BE2C (cell line): ENCODE data around the gene ARHGAP22.

Experiments
- DNase-seq: peaks from one replicate; pipeline ENCODE4 v3.0.0-alpha.2; 2020
- H3K27me3 ChIP-seq: fragments of 250-450 bp; sonication (Bioruptor Pico); 2 replicates; pipeline ENCODE4 v1.5.1; 2020; ENCODE audit warnings: mild to moderate bottlenecking
- H3K36me3 ChIP-seq: fragments of 250-450 bp; sonication (Bioruptor Pico); 2 replicates; pipeline ENCODE4 v1.5.1; 2020; ENCODE audit warnings: mild to moderate bottlenecking
- H3K4me1 ChIP-seq: fragments of 250-450 bp; sonication (Bioruptor Pico); 2 replicates; pipeline ENCODE4 v1.5.1; 2020
- H3K4me3 ChIP-seq: 2 replicates; pipeline ENCODE4 v1.5.1; 2011; ENCODE audit warnings: low read depth, low read length
- H3K9me3 ChIP-seq: fragments of 250-450 bp; sonication (Bioruptor Pico); 2 replicates; pipeline ENCODE4 v1.5.1; 2020
- TF ChIP-seq, protein P1 (sequence below): IDR thresholded peaks from 2 replicates; pipeline ENCODE4 v1.5.1; 2012; ENCODE audit warnings: mild to moderate bottlenecking, low read depth, low read length

Gene ARHGAP22

GRCh38 chr10:48504141-48504885 is 100.6 kb downstream of the ARHGAP22 start:
- no peak for DNase-seq
- Histone ChIP-seq H3K9me3 (no peaks in the 10 kb centered on the region), H3K4me3 (no peak overlapping the region), H3K36me3 (no peaks in the 10 kb centered on the region), H3K4me1 (no peaks in the 10 kb centered on the region; the same call in 1 of the 2 replicates), H3K27me3 (no peaks in the 10 kb centered on the region)
- TF ChIP-seq, protein P1, sequence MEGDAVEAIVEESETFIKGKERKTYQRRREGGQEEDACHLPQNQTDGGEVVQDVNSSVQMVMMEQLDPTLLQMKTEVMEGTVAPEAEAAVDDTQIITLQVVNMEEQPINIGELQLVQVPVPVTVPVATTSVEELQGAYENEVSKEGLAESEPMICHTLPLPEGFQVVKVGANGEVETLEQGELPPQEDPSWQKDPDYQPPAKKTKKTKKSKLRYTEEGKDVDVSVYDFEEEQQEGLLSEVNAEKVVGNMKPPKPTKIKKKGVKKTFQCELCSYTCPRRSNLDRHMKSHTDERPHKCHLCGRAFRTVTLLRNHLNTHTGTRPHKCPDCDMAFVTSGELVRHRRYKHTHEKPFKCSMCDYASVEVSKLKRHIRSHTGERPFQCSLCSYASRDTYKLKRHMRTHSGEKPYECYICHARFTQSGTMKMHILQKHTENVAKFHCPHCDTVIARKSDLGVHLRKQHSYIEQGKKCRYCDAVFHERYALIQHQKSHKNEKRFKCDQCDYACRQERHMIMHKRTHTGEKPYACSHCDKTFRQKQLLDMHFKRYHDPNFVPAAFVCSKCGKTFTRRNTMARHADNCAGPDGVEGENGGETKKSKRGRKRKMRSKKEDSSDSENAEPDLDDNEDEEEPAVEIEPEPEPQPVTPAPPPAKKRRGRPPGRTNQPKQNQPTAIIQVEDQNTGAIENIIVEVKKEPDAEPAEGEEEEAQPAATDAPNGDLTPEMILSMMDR = no peak

- H3K4me1 ChIP-seq = no peaks in the 10 kb centered on the region; the same call in 1 of the 2 replicates
- no peak for DNase-seq
- no peaks in the 10 kb centered on the region for H3K27me3 ChIP-seq
- H3K36me3 ChIP-seq = no peaks in the 10 kb centered on the region
- no peak overlapping the region for H3K4me3 ChIP-seq
- H3K9me3 ChIP-seq = no peaks in the 10 kb centered on the region
- TF ChIP-seq, protein P1 = no peak
Measured at GRCh38 chr10:48503293-48503911, 101.5 kb downstream of the ARHGAP22 start.

- Histone ChIP-seq H3K27me3 (no peaks in the 10 kb centered on the region), H3K4me3 (no peak overlapping the region), H3K36me3 (no peaks in the 10 kb centered on the region), H3K9me3 (no peaks in the 10 kb centered on the region), H3K4me1 (no peaks in the 10 kb centered on the region; the same call in 1 of the 2 replicates)
- TF ChIP-seq, protein P1 = no peak
- no peak for DNase-seq
Measured at GRCh38 chr10:48502791-48503190, 102.1 kb downstream of the ARHGAP22 start.

DNA sequence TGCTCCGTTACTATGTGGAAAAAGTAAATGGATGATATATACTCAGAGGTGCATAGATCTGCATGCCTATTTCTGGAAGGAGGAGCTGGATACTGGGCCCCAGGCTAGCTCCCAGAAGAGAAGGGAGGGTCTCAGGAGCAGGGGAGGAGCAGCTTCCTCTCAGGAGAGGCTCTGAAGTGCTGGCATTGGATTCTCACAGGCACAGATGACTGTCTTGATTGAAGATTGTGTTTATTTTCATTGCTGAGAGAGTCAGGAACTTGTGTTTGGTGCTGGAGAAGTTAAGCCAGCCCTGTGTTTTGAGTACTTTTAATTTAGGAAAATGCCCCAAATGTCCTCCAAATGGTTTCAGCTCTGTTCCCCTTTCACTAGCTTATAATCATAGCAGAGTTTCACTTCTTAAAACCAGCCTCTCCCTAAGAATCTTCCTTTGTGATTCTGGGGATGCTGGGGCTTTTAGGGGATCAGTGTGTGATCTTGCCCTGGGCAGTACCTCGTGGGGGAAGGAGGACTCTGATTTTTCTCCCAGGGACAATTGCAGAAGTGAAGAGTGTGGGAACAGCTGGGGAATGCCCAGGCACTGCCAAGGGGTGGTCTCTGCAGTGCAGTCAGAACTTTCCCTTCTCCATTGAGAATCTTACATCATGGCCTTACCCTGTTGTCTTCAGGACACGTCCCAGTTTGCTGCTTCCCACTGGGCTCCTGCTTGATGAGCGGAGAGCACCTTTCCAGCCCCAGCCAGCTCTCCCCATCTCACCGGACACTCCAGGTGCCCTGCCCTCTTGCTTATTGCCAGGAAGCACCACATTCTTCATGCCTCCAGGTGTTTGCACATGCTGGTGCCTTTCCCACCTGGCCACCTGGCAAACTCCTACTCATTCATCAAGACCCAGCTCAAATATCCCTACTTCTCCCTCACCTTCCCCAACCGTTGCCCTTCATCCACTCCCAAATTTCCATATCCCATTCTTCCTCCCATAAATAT is 102.8 kb downstream of the ARHGAP22 start:
- Histone ChIP-seq H3K9me3 (no peaks in the 10 kb centered on the region), H3K4me3 (no peak overlapping the region), H3K4me1 (no peaks in the 10 kb centered on the region; the same call in 1 of the 2 replicates), H3K27me3 (no peaks in the 10 kb centered on the region), H3K36me3 (no peaks in the 10 kb centered on the region)
- TF ChIP-seq, protein P1 = no peak
- no peak for DNase-seq

DNA sequence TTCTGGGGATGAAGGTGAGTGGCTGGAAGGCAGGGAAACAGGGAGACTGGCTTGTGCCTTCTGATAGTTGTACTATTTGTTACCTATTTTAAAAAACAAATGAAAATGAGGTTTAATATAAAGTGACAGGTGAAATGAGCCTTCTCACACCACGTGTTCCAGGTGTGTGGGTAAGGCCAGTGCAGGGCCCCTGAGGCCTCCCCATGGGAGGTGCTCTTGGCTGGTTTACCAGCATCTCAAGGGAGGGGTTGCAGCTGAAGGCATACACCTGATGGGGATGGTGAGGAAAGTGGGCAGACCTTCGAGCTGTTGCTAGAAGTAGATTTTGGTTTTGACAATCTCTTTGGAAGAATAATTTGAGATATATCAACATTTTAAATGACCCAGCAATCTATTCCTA is 103.6 kb downstream of the ARHGAP22 start:
- H3K4me3 ChIP-seq = no peak overlapping the region
- no peaks in the 10 kb centered on the region for H3K36me3 ChIP-seq
- TF ChIP-seq, protein P1 = no peak
- H3K4me1 ChIP-seq = no peaks in the 10 kb centered on the region; the same call in 1 of the 2 replicates
- H3K27me3 ChIP-seq = no peaks in the 10 kb centered on the region
- no peaks in the 10 kb centered on the region for H3K9me3 ChIP-seq
- no peak for DNase-seq
